K562 (cell line): ENCODE data around the gene CEP290. TPM values are rescaled to one million over a fixed set of nuclear protein-coding genes. Genes with fewer than 3 reads are reported as not detected.

Experiments used
- CBX8 ChIP-seq: fragments of 200-600 bp; sonication (generic); IDR thresholded peaks from 2 replicates; pipeline ENCODE4 v1.6.1; 2012; ENCODE audit warnings: borderline replicate concordance, mixed run types, low read depth, mild to moderate bottlenecking, moderate library complexity, mixed read lengths, low read length, control low read depth, inconsistent platforms; ENCODE audit not compliant: poor library complexity, severe bottlenecking; ENCODE audit errors: extremely low read depth
- FOXK1 ChIP-seq: sonication (generic); formaldehyde crosslinking; IDR thresholded peaks from 2 replicates; pipeline ENCODE4 v1.8.0; 2022; ENCODE audit warnings: missing genetic modification reagents, mild to moderate bottlenecking, borderline replicate concordance
- IFI16 ChIP-seq: fragments of 250-450 bp; sonication (Bioruptor Pico); IDR thresholded peaks from 2 replicates; pipeline ENCODE4 v2.1.2; 2022; ENCODE audit warnings: mild to moderate bottlenecking, inconsistent platforms
- JUN ChIP-seq, 2 experiments: sonication (generic) in 1 of 2; formaldehyde crosslinking in 1 of 2; IDR thresholded peaks; 2 replicates each; pipeline versions ENCODE4 v1.6.1 to v1.8.0; 2012 to 2022; ENCODE audit warnings: borderline replicate concordance in 2 of 2, mild to moderate bottlenecking in 2 of 2, improper control_type of control experiment in 1 of 2, low read depth in 1 of 2, low read length in 1 of 2, missing genetic modification reagents in 1 of 2
- PCBP2 ChIP-seq: fragments of 200-400 bp; formaldehyde crosslinking; IDR thresholded peaks from 2 replicates; pipeline ENCODE4 v1.6.1; 2018; ENCODE audit warnings: low read length, low read depth, mild to moderate bottlenecking, moderate library complexity; ENCODE audit not compliant: poor library complexity, severe bottlenecking
- PRMT5 ChIP-seq: sonication (generic); formaldehyde crosslinking; IDR thresholded peaks from 2 replicates; pipeline ENCODE4 v1.5.0; 2020; ENCODE audit warnings: missing genetic modification reagents
- STAT5B ChIP-seq: fragments of 250-450 bp; sonication (Bioruptor Pico); IDR thresholded peaks from 2 replicates; pipeline ENCODE4 v1.8.0; 2021; ENCODE audit warnings: mild to moderate bottlenecking, inconsistent platforms
- ZBED1 ChIP-seq: IDR thresholded peaks from 2 replicates; pipeline ENCODE4 v1.6.1; 2014
- ZC3H11A ChIP-seq: IDR thresholded peaks from 2 replicates; pipeline ENCODE4 v1.6.1; 2012; ENCODE audit warnings: low read depth, low read length, improper control_type of control experiment
- ZNF445 ChIP-seq: fragments of 250-450 bp; sonication (Bioruptor Pico); IDR thresholded peaks from 2 replicates; pipeline ENCODE4 v1.4.0; 2020; ENCODE audit warnings: low read depth, mild to moderate bottlenecking, moderate library complexity
- ZNF639 ChIP-seq, 2 experiments: fragments of 200-800 bp in 1 of 2; sonication (Bioruptor generic) in 1 of 2; sonication (generic) in 1 of 2; formaldehyde crosslinking in 1 of 2; IDR thresholded peaks in 1 of 2; conservative IDR thresholded peaks in 1 of 2; 2 replicates each; pipeline versions ENCODE4 v1.5.0 to v1.6.1; 2016 to 2020; ENCODE audit warnings: missing compliant biosample characterization in 1 of 2, missing genetic modification characterization in 1 of 2, missing genetic modification reagents in 1 of 2
- polyA plus RNA-seq, 8 experiments: library from polyadenylated mRNA; depleted of rRNA in 4 of 8; stranded (reverse) in 5 of 8; unstranded in 3 of 8; fragments of >200 nt; fragmentation: Nextera tagmentation in 2 of 8; fragmentation: Illumina TruSeq in 1 of 8; extraction: Ambion mirVana in 2 of 8; extraction: Trizol in 1 of 8; gene quantifications; 2 replicates each; pipeline versions ENCODE4 v1.2.1 to v1.2.3, GENCODE V29; 2011 to 2014; ENCODE audit warnings: inconsistent platforms in 1 of 8, missing spikeins in 1 of 8
- total RNA-seq, 7 experiments: library from RNA; depleted of rRNA in 6 of 7; stranded (reverse); fragments of >200 nt in 6 of 7; fragmentation: Illumina TruSeq in 2 of 7; extraction: Trizol in 2 of 7; gene quantifications; 2 replicates each; pipeline versions ENCODE4 v1.2.1 to v1.2.3, GENCODE V29; 2011 to 2021; ENCODE audit warnings: low replicate concordance in 1 of 7
- TF ChIP-seq, protein P1 (sequence below): sonication (generic); formaldehyde crosslinking; IDR thresholded peaks from 2 replicates; pipeline ENCODE4 v1.8.0; 2022; ENCODE audit warnings: mild to moderate bottlenecking, missing genetic modification reagents
- TF ChIP-seq, protein P2 (sequence below): fragments of 150-350 bp; IDR thresholded peaks from 2 replicates; pipeline ENCODE4 v1.6.1; 2014; ENCODE audit warnings: low read depth, mild to moderate bottlenecking, low read length, borderline replicate concordance

Gene CEP290
- total and polyA plus RNA-seq, 9 of the 15 experiments (the other 6 are each of a cell fraction or from before 2014, with no cell fraction given), result 7.2 to 19.4 (median 18.1) TPM

GRCh38 chr12:88141774-88142609 lies at the start of gene CEP290, which contains the start of gene TMTC3 (continued):
- TF ChIP-seq, protein P1, sequence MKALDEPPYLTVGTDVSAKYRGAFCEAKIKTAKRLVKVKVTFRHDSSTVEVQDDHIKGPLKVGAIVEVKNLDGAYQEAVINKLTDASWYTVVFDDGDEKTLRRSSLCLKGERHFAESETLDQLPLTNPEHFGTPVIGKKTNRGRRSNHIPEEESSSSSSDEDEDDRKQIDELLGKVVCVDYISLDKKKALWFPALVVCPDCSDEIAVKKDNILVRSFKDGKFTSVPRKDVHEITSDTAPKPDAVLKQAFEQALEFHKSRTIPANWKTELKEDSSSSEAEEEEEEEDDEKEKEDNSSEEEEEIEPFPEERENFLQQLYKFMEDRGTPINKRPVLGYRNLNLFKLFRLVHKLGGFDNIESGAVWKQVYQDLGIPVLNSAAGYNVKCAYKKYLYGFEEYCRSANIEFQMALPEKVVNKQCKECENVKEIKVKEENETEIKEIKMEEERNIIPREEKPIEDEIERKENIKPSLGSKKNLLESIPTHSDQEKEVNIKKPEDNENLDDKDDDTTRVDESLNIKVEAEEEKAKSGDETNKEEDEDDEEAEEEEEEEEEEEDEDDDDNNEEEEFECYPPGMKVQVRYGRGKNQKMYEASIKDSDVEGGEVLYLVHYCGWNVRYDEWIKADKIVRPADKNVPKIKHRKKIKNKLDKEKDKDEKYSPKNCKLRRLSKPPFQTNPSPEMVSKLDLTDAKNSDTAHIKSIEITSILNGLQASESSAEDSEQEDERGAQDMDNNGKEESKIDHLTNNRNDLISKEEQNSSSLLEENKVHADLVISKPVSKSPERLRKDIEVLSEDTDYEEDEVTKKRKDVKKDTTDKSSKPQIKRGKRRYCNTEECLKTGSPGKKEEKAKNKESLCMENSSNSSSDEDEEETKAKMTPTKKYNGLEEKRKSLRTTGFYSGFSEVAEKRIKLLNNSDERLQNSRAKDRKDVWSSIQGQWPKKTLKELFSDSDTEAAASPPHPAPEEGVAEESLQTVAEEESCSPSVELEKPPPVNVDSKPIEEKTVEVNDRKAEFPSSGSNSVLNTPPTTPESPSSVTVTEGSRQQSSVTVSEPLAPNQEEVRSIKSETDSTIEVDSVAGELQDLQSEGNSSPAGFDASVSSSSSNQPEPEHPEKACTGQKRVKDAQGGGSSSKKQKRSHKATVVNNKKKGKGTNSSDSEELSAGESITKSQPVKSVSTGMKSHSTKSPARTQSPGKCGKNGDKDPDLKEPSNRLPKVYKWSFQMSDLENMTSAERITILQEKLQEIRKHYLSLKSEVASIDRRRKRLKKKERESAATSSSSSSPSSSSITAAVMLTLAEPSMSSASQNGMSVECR, result peak; percentile 69; the same call in 1 of the 2 replicates
- TF ChIP-seq ZNF639 (CRISPR knock-in tag; conservative IDR thresholded peaks at IDR 0.05 in 1 of 2, IDR thresholded peaks at IDR 0.05 in 1 of 2), result peak in 1 of 2 experiments; percentile 94; a peak in 2 of 4 replicates
- TF ChIP-seq PCBP2, result no peak
- no peak for TF ChIP-seq PRMT5
- TF ChIP-seq ZC3H11A, result no peak
- TF ChIP-seq, protein P2, sequence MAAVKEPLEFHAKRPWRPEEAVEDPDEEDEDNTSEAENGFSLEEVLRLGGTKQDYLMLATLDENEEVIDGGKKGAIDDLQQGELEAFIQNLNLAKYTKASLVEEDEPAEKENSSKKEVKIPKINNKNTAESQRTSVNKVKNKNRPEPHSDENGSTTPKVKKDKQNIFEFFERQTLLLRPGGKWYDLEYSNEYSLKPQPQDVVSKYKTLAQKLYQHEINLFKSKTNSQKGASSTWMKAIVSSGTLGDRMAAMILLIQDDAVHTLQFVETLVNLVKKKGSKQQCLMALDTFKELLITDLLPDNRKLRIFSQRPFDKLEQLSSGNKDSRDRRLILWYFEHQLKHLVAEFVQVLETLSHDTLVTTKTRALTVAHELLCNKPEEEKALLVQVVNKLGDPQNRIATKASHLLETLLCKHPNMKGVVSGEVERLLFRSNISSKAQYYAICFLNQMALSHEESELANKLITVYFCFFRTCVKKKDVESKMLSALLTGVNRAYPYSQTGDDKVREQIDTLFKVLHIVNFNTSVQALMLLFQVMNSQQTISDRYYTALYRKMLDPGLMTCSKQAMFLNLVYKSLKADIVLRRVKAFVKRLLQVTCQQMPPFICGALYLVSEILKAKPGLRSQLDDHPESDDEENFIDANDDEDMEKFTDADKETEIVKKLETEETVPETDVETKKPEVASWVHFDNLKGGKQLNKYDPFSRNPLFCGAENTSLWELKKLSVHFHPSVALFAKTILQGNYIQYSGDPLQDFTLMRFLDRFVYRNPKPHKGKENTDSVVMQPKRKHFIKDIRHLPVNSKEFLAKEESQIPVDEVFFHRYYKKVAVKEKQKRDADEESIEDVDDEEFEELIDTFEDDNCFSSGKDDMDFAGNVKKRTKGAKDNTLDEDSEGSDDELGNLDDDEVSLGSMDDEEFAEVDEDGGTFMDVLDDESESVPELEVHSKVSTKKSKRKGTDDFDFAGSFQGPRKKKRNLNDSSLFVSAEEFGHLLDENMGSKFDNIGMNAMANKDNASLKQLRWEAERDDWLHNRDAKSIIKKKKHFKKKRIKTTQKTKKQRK, result no peak
- no peak for TF ChIP-seq JUN (IDR thresholded peaks at IDR 0.05; ENCODE audit: borderline replicate concordance, low read depth, low read length)
- no peak for TF ChIP-seq JUN (CRISPR knock-in tag; IDR thresholded peaks at IDR 0.05; ENCODE audit: borderline replicate concordance)
- no peak for TF ChIP-seq STAT5B
- TF ChIP-seq ZNF445, result no peak
- TF ChIP-seq CBX8, result no peak
- TF ChIP-seq IFI16, result no peak
- no peak for TF ChIP-seq FOXK1 (CRISPR knock-in tag)
- no peak for TF ChIP-seq ZBED1
